Left colon (tissue), 2 donors: ENCODE data around the gene AOAH. TPM values are rescaled to one million over a fixed set of nuclear protein-coding genes. Genes with fewer than 3 reads are reported as not detected.

Source experiments
- ATAC-seq: fragments of 200-7000 bp; cut with Tn5 transposase; one replicate; pipeline ENCODE4 v1.9.1; 2020; ENCODE audit warnings: mild to moderate bottlenecking, moderate library complexity
- DNase-seq, 2 donors: peaks; one replicate each; pipeline ENCODE4 v3.0.0-alpha.2; 2020
- intact Hi-C, 2 donors: fragments of 100-400 bp; cut with DNase I in 1 of 2; cut with micrococcal nuclease in 1 of 2; formaldehyde crosslinking; loops; one replicate each; pipeline versions ENCODE4 v1.11.2 to v1.14.0; 2022; cut with DNase I, micrococcal nuclease
- total RNA-seq, 2 donors: library from RNA; stranded (reverse); fragmentation: NEBNext Ultra II Directional; extraction: Animal tissue kit (Norgen Biotek cat#: 25700); gene quantifications; one replicate each; pipeline ENCODE4 v1.2.1, GENCODE V29; 2021
- donor health status: DM: no; HTN: no; CAD: no.
- donor health status: DM: yes; HTN: yes; CAD: no.

AOAH gene
- total RNA-seq, 2 donors from 2014 or later: 31.6 to 32.0 TPM

GRCh38 chr7:36614959-36615358, 109.3 kb downstream of the AOAH start:
- intact Hi-C loops: no loop called here
- ATAC-seq: no peak

DNA sequence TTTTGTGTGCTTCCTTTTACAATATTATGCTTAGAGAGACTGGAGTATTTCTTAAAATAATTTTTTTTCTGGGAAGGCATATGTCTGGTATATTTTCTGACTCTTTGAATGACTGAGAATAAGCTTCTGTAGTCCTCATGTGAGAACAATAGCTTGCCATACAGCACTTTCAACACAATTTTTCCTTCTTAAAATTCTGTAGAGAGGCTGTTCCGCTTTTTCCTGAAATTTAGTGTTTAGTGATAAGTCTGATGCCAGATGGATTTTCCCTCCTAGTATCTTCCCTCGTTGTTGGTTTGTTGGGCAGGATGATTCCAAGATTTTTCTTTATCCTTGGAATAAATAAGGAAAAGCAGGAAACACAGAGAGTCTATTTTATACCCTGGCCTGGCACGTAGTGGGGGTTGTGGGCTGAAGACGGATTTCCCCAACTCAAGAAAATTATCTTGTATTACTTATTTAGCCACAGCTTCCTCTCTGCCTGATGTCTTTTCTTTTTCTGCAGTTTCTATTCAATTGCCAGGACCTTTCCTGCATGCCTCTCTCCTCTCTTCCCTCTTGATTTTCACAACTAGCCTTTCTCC, 111.2 kb downstream of the AOAH start:
- DNase-seq (no peak), ATAC-seq (no peak)
- intact Hi-C loops: no loop called here

More at GRCh38 chr7:36614959-36615358, 109.3 kb downstream of the AOAH start:
- no peak for DNase-seq

- intact Hi-C loops: no loop called here
- ATAC-seq (no peak), DNase-seq (no peak)
Measured at GRCh38 chr7:36611703-36612102, 112.6 kb downstream of the AOAH start.

DNA sequence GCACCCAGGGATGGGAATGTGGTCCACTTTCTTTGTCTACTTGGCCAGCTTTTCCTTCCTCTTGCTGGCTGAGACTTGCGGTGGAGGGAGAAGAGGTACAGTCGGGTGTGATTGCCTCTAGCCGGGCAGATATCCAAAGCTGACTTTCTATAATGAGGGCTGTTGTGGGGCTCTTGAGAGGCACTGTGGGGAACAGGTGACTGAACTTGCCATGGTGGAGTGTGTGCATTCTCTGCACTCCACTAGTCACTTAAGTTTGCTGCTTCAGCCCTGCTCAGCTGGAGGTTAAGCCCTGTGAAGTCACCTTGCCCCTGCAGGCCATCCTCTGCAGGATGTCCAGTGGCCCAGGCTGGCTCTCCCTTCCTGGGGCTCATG, 116.6 kb downstream of the AOAH start:
- intact Hi-C loops: no loop called here
- ATAC-seq (no peak), DNase-seq (no peak)

DNA sequence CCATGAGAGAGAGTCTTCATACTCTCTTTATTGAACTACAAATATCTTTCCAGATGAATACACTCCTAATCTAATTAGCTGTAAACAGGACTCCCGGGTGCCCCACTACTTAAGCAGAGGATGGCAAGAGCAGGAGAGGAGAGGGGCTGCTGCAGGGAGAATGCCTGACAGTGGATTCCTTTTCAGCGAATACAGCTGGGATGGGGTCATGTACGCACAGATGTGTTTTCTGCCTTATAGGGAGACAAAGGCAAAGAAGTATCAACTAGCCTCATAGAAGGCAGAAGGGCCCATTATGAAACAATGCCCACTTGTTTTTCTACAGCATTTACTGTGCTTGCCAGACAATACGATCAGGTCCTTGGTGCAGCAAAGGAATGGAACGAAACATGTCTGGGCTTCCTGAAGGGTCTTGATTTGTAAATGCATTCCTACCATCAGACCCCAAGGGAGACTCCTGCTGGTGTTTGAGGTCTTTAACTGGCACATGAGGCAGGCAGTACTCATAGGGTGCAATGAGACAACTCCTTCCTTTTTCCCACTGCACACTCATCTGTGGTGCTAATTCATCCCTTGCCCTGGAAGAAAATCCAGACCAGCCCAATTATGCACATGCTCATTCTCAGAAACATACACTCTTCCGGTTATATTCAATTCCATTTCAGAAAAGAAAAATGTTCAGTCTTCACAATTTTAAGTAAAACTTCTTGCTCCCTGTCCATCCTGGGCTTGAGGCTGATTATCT, 117.1 kb downstream of the AOAH start:
- intact Hi-C loops: no loop called here
- DNase-seq: no peak
- no peak for ATAC-seq

- ATAC-seq (no peak), DNase-seq (no peak)
- intact Hi-C loops: no loop called here
Measured at GRCh38 chr7:36606153-36606975, 117.9 kb downstream of the AOAH start.

- peak; percentile 61 for ATAC-seq
- intact Hi-C loops: no loop called here
- no peak for DNase-seq
Measured at GRCh38 chr7:36605261-36606051, 118.8 kb downstream of the AOAH start.

- ATAC-seq (peak; percentile 43), DNase-seq (no peak)
- intact Hi-C loops: no loop called here
Measured at GRCh38 chr7:36604806-36605205, 119.5 kb downstream of the AOAH start.

DNA sequence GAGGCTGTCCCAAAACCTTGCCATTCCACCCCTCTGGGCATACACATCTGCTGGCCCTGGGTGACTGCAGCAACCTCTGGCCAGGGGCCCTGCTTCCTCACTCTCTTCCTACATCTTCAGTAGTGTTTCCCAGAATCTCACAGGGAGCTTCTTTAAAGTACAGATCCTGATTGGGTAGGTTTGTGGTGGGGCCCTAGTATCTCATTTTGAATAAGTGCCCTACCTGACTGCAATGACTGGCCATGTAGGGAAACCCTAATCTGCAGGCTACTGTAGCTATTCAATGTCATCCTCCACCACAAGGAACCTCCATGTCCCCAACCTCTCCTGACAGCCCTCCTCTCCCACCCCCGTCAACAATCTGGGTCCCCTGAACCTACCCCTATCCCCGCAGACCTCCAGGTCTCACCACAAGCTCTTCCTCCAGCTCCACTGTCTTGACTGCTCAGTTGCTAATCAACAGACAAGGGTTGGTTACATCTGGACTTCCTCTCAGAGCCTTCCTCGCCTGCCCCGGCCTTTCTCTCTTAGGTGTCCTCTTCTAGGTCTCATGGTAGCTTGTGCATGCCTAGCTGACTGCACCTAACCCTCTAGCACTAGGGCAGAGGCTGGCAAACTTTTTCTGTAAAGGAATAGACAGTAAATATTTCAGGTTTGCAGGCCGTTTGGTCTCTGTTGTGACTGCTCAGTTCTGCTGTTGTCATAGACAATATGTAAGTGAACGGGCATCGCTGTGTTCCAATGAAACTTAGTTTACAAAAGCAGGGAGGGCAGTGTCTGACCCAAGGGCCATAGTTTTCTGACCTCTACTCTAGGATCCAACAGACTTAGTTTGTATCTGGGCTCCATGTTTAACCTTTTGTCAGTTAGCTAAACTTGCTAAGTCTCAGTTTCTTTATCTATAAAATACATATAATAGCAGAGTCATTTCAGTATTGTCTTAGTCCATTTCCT, 121.1 kb downstream of the AOAH start:
- intact Hi-C loops: no loop called here
- ATAC-seq (no peak), DNase-seq (no peak)

GRCh38 chr7:36602511-36602910, 121.8 kb downstream of the AOAH start:
- DNase-seq (no peak), ATAC-seq (no peak)
- intact Hi-C loops: no loop called here

- ATAC-seq: no peak
- intact Hi-C loops: no loop called here
- no peak for DNase-seq
Measured at GRCh38 chr7:36601601-36602000, 122.7 kb downstream of the AOAH start.

DNA sequence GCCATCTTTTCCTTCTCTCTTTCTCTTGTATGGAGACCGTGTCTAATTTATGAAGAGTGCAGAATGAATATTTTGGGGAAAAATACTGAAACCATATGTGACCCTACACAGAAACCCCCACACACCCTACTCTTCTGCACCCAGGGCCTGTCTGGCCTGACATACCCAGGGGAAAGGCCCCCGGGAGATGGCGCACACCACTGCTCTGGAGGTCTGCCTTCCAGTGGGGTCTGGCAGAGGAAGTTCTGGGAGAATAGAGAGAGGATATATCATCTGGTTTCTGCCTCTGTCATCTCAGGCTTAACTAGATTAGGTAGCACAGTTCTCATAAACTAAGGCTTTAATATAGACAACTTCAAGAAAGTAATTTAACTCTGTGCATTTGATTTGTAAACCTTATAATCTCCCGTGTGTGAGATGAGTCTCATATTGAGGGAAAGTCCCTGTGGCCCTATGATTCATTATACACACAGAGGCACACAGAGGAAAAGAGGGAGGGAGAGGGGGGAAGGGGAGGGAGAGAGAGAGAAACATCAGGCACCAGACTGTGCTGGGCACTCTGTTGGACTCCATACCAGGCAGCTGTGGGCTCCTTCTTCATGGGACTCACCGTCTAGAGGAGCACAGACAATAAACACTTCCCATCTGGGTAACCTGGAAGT, 123.3 kb downstream of the AOAH start:
- ATAC-seq (peak; percentile 84), DNase-seq (no peak)
- intact Hi-C loops: no loop called here

GRCh38 chr7:36600314-36600682, 124.0 kb downstream of the AOAH start:
- ATAC-seq: no peak
- no peak for DNase-seq
- intact Hi-C loops: no loop called here

GRCh38 chr7:36599645-36600313, 124.5 kb downstream of the AOAH start:
- DNase-seq: no peak
- ATAC-seq: no peak

DNA sequence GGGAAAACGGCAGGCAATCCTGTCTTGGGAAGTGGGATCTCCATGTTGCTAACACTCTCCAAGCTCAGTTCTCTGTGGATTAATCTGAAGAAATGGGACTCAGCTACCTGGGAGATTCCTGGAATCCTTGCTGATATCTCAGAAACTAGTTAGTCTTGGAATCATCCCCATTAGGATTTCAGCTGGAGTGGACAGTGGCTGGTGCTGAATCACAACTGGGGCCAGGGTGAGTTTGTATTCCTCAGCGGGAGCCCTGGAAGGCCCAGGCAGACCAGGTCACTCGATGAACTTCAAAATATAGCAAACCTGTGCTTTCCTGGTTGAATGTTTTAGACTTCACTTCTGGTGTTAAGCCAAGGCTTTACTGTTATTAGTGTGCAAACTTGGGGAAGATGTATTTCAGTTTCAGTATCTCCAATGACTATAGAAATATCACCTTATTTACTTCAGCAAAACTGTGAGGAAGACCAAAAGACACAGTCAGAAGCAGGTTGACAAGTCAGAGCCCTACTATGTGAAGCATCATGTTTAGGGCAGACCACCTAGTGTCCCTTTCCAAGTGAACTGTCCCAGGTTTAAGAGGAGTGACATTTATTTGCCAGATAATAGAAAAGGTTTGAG, 126.1 kb downstream of the AOAH start:
- ATAC-seq (no peak), DNase-seq (no peak)
- intact Hi-C loops: no loop called here

More at GRCh38 chr7:36599645-36600313, 124.5 kb downstream of the AOAH start:
- intact Hi-C loops: no loop called here

- no peak for ATAC-seq
- DNase-seq: no peak
- intact Hi-C loops: no loop called here
Measured at GRCh38 chr7:36597090-36597773, 127.1 kb downstream of the AOAH start.
